ENCODE results near the gene MOSMO.
A peak's percentile ranks its signal among the peaks of the same experiment; 100 is the strongest.

MOSMO gene

GRCh38 chr16:22007509-22008214, at the start of gene MOSMO:
Gene MOSMO, plus strand, starts transcription at chr16:22008111. Its CDS starts 191 bp downstream, at chr16:22008302.
- DNase-seq: peak; percentile 65

- no peak for DNase-seq
These were observed 48.9 kb upstream of the MOSMO start for GRCh38 chr16:21959050-21959449.

- no peak for DNase-seq
These were observed 45.4 kb upstream of the MOSMO start for GRCh38 chr16:21962475-21962874.

- DNase-seq: no peak
These were observed 44.0 kb upstream of the MOSMO start for GRCh38 chr16:21963887-21964286.

GRCh38 chr16:21964353-21964752, 43.6 kb upstream of the MOSMO start:
- DNase-seq: no peak

- DNase-seq: no peak
These were observed 36.1 kb upstream of the MOSMO start for GRCh38 chr16:21971856-21972255.

GRCh38 chr16:21973945-21974344, 34.0 kb upstream of the MOSMO start:
- DNase-seq: no peak

- no peak for DNase-seq
These were observed 27.9 kb upstream of the MOSMO start for GRCh38 chr16:21980032-21980431.

GRCh38 chr16:21982108-21982507, 25.8 kb upstream of the MOSMO start:
- no peak for DNase-seq

- no peak for DNase-seq
These were observed 23.8 kb upstream of the MOSMO start for GRCh38 chr16:21984062-21984461.

- no peak for DNase-seq
These were observed 22.4 kb upstream of the MOSMO start for GRCh38 chr16:21985524-21985923.

GRCh38 chr16:21986692-21987246, 21.1 kb upstream of the MOSMO start:
- DNase-seq: no peak

GRCh38 chr16:21987498-21987897, 20.4 kb upstream of the MOSMO start:
- no peak for DNase-seq

GRCh38 chr16:21989133-21989532, 18.8 kb upstream of the MOSMO start:
- no peak for DNase-seq

GRCh38 chr16:21989751-21990150, 18.2 kb upstream of the MOSMO start:
- no peak for DNase-seq

- DNase-seq: no peak
These were observed 17.4 kb upstream of the MOSMO start for GRCh38 chr16:21990381-21990944.

GRCh38 chr16:21991621-21992020, 16.3 kb upstream of the MOSMO start:
- DNase-seq: no peak

- DNase-seq: no peak
These were observed 12.9 kb upstream of the MOSMO start for GRCh38 chr16:21994856-21995465.

- DNase-seq: no peak
These were observed 10.8 kb upstream of the MOSMO start for GRCh38 chr16:21996923-21997696.

- DNase-seq: no peak
These were observed 10.0 kb upstream of the MOSMO start for GRCh38 chr16:21997697-21998480.

- peak; percentile 73 for DNase-seq
These were observed 6.3 kb upstream of the MOSMO start for GRCh38 chr16:22001591-22001990.

- DNase-seq: peak; percentile 14
These were observed 5.9 kb upstream of the MOSMO start for GRCh38 chr16:22002047-22002446.

Data from EL (cell line).